CD4-positive, alpha-beta T cell (primary cell): ENCODE results near the gene ZNF827. TPM values are rescaled to one million over a fixed set of nuclear protein-coding genes. Genes with fewer than 3 reads are reported as not detected.

Source experiments
- ATAC-seq: fragments of 200-7000 bp; cut with Tn5 transposase; one replicate; pipeline ENCODE4 v1.10.0; 2022; ENCODE audit warnings: mild to moderate bottlenecking; ENCODE audit not compliant: poor library complexity
- CTCF ChIA-PET: fragments of 350-600 bp; sonication (Branson Sonifier 250); formaldehyde crosslinking; loops from one replicate; lab custom pipeline; 2021; ENCODE audit warnings: antibody characterized with exemption, inconsistent platforms; lab: Charles Lee
- POLR2A ChIA-PET: fragments of 350-600 bp; sonication (Branson Sonifier 250); formaldehyde crosslinking; loops from one replicate; lab custom pipeline; 2021; ENCODE audit warnings: antibody characterized with exemption, inconsistent platforms; lab: Charles Lee
- DNase-seq, 14 experiments: peaks; one replicate each; pipeline ENCODE4 v3.0.0-alpha.2; 2013 to 2020; ENCODE audit warnings: mixed read lengths in 2 of 14
- H3K27ac ChIP-seq, 2 donors: one replicate each; pipeline versions ENCODE4 v1.5.1 to v1.7.0; 2013; ENCODE audit warnings: low read length in 2 of 2, low read depth in 1 of 2, mild to moderate bottlenecking in 1 of 2
- H3K27me3 ChIP-seq, 2 experiments: 1 replicate in 1 of 2; 2 replicates in 1 of 2; pipeline versions ENCODE4 v1.6.1 to v1.7.0; 2013; ENCODE audit warnings: low read length in 2 of 2, control low read depth in 1 of 2, mild to moderate bottlenecking in 1 of 2, moderate library complexity in 1 of 2; ENCODE audit not compliant: insufficient read depth in 2 of 2, control insufficient read depth in 1 of 2
- H3K36me3 ChIP-seq: one replicate; pipeline ENCODE4 v1.6.1; 2013; ENCODE audit warnings: low read length, control low read depth; ENCODE audit not compliant: insufficient read depth
- H3K4me1 ChIP-seq: one replicate; pipeline ENCODE4 v1.6.1; 2013; ENCODE audit warnings: low read length, control low read depth; ENCODE audit not compliant: insufficient read depth
- H3K4me3 ChIP-seq: one replicate; pipeline ENCODE4 v1.5.1; 2013; ENCODE audit warnings: mild to moderate bottlenecking, low read length, moderate library complexity
- H3K9me3 ChIP-seq, 2 experiments: 1 replicate in 1 of 2; 2 replicates in 1 of 2; pipeline versions ENCODE4 v1.6.1 to v1.7.0; 2013; ENCODE audit warnings: low read length in 2 of 2, mild to moderate bottlenecking in 2 of 2, control low read depth in 1 of 2, moderate library complexity in 1 of 2; ENCODE audit not compliant: control insufficient read depth in 1 of 2, insufficient read depth in 1 of 2
- H3K27ac Mint-ChIP-seq: one replicate; pipeline ENCODE4 v1.8.0; 2020; ENCODE audit warnings: mixed read lengths
- H3K27me3 Mint-ChIP-seq: one replicate; pipeline ENCODE4 v1.8.0; 2021; ENCODE audit warnings: mixed read lengths
- H3K36me3 Mint-ChIP-seq: one replicate; pipeline ENCODE4 v1.8.0; 2021; ENCODE audit warnings: low read depth, mixed read lengths
- H3K4me1 Mint-ChIP-seq: one replicate; pipeline ENCODE4 v1.8.0; 2021; ENCODE audit warnings: low read depth, mixed read lengths
- H3K4me3 Mint-ChIP-seq: one replicate; pipeline ENCODE4 v1.8.0; 2020; ENCODE audit warnings: mild to moderate bottlenecking, mixed read lengths
- H3K9me3 Mint-ChIP-seq: one replicate; pipeline ENCODE4 v1.8.0; 2020; ENCODE audit warnings: mixed read lengths
- intact Hi-C, 2 experiments: fragments of 100-400 bp; cut with DNase I in 1 of 2; cut with micrococcal nuclease in 1 of 2; formaldehyde crosslinking; loops; one replicate each; pipeline versions ENCODE4 v1.15.1 to v1.9.0; 2023 to 2025; cut with DNase I, micrococcal nuclease
- total RNA-seq, 174 experiments: library from RNA in 2 of 174; stranded (reverse) in 2 of 174; gene quantifications; one replicate each; pipeline ENCODE4 v1.2.3 and lab custom pipeline; 2021 to 2026
- TF ChIP-seq, protein P1 (sequence below): fragments of 200-600 bp; IDR thresholded peaks from one replicate; pipeline ENCODE4 v1.8.0; 2022; ENCODE audit warnings: antibody characterized with exemption, mild to moderate bottlenecking

ZNF827 gene
- total RNA-seq, 2 experiments from 2014 or later = 13.7 to 14.3 TPM

DNA sequence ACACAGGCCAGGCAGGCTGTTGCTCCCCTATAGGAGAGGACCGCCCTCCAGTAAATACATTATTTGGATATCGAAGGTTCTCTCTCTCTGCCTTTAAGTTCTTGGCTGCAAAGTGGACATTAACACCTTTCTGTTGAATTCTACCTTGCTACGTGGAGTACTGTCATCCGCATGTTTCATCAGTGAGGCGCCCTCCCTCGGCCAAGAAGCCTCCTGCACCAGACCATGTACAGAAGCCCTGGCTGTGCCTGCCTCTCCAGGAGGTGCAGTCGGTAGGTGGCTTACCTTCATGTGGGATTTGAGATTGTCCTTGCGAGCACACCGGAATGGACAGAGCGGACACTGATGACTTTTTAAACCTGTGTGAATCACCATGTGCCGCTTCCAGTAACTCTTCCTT is 46.7 kb downstream of the ZNF827 start:
- DNase-seq (no peak), ATAC-seq (no peak)
- Mint-ChIP-seq H3K27me3 (no peaks in the 10 kb centered on the region), H3K9me3 (no peaks in the 10 kb centered on the region), H3K27ac (no peak overlapping the region), H3K36me3 (peaks cover 29% of the 10 kb centered on the region), H3K4me1 (peaks cover 30% of the 10 kb centered on the region), H3K4me3 (no peak overlapping the region)
- H3K27me3 ChIP-seq = no peaks in the 10 kb centered on the region
- H3K4me3 ChIP-seq = no peak overlapping the region
- TF ChIP-seq, protein P1, sequence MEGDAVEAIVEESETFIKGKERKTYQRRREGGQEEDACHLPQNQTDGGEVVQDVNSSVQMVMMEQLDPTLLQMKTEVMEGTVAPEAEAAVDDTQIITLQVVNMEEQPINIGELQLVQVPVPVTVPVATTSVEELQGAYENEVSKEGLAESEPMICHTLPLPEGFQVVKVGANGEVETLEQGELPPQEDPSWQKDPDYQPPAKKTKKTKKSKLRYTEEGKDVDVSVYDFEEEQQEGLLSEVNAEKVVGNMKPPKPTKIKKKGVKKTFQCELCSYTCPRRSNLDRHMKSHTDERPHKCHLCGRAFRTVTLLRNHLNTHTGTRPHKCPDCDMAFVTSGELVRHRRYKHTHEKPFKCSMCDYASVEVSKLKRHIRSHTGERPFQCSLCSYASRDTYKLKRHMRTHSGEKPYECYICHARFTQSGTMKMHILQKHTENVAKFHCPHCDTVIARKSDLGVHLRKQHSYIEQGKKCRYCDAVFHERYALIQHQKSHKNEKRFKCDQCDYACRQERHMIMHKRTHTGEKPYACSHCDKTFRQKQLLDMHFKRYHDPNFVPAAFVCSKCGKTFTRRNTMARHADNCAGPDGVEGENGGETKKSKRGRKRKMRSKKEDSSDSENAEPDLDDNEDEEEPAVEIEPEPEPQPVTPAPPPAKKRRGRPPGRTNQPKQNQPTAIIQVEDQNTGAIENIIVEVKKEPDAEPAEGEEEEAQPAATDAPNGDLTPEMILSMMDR = no peak
- H3K9me3 ChIP-seq = no peaks in the 10 kb centered on the region
- peaks cover 4% of the 10 kb centered on the region for H3K36me3 ChIP-seq
- CTCF ChIA-PET = interaction anchor here (1.0 to 1.4 kb wide), 2 partner anchors 15 to 17 kb away, joined by 3 read pairs; no protein-coding TSS in a partner anchor
- intact Hi-C loops = no loop called here
- no peak overlapping the region for H3K27ac ChIP-seq
- POLR2A ChIA-PET = no interaction called here
- H3K4me1 ChIP-seq = peaks cover 3% of the 10 kb centered on the region

DNA sequence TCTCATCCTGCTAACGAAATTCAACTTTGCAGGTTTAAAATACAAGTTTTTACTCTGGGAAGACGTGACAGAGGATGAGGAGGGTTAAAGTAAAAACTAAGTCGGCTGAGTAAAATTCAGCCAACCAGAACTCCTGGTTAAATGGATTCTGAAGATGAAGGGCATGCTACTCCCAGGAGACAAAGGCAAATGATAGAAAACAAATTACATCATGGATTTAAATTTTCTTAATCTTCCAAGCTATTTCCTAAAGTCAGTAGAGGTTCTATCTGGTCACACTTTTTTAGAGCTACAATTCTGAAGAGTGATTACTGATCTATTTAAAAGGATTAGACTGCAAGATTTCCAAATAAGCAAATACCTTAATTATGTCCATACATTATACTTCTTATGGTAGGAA is 47.9 kb downstream of the ZNF827 start:
- POLR2A ChIA-PET = interaction anchor here (0.6 to 1.0 kb wide), 2 partner anchors 21 to 48 kb away, joined by 3 read pairs; partner anchors contain the start of gene ZNF827
- no peaks in the 10 kb centered on the region for H3K9me3 Mint-ChIP-seq
- H3K27me3 ChIP-seq = no peaks in the 10 kb centered on the region

DNA sequence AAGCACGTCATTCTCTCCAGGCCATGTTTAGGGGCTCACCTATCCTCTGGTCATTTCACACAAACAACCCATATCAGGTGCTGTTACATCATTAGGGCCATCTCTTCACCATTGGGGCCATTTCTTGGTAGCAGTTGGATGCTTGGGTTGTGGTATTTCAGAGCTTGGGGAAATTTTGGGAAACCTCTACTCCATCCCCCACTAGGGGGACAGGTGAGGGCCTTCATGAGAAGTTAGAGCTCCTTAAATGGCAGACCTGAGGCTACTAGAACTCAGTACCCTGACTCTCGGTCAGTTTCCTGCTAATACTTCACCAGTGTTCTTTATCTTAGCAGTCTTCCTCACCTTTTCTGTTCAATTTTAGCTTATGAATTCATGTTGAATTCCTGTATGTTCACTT is 50.2 kb downstream of the ZNF827 start:
- ChIA-PET POLR2A (no interaction called here), CTCF (no interaction called here)
- no peak for DNase-seq
- no peak overlapping the region for H3K27ac ChIP-seq
- TF ChIP-seq, protein P1 = no peak
- Mint-ChIP-seq H3K36me3 (peaks cover 56% of the 10 kb centered on the region), H3K9me3 (no peaks in the 10 kb centered on the region), H3K27me3 (no peaks in the 10 kb centered on the region), H3K27ac (no peak overlapping the region), H3K4me3 (no peak overlapping the region), H3K4me1 (peaks cover 3% of the 10 kb centered on the region)
- H3K4me1 ChIP-seq = no peaks in the 10 kb centered on the region
- no peaks in the 10 kb centered on the region for H3K27me3 ChIP-seq
- intact Hi-C loops = no loop called here
- H3K9me3 ChIP-seq = no peaks in the 10 kb centered on the region
- ATAC-seq = no peak
- H3K36me3 ChIP-seq = peaks cover 18% of the 10 kb centered on the region
- no peak overlapping the region for H3K4me3 ChIP-seq

More for the DNA sequence above, 47.9 kb downstream of the ZNF827 start:
- no peaks in the 10 kb centered on the region for H3K9me3 ChIP-seq
- H3K4me1 ChIP-seq = peaks cover 3% of the 10 kb centered on the region
- CTCF ChIA-PET = interaction anchor here (1.3 to 1.4 kb wide), 2 partner anchors 16 to 48 kb away, joined by 3 to 4 read pairs; partner anchors contain the start of gene ZNF827
- Mint-ChIP-seq H3K27me3 (no peaks in the 10 kb centered on the region), H3K27ac (no peak overlapping the region), H3K4me1 (peaks cover 18% of the 10 kb centered on the region), H3K4me3 (no peak overlapping the region), H3K36me3 (peaks cover 39% of the 10 kb centered on the region)
- DNase-seq (no peak), ATAC-seq (no peak)
- H3K27ac ChIP-seq = no peak overlapping the region
- peaks cover 7% of the 10 kb centered on the region for H3K36me3 ChIP-seq
- H3K4me3 ChIP-seq = no peak overlapping the region
- intact Hi-C loops = no loop called here
- TF ChIP-seq, protein P1 = no peak
